Activated naive CD8-positive, alpha-beta T cell treated with anti-CD3 and anti-CD28 coated beads, Interleukin-2, amount 50 U/mL, for 16 hours (primary cell): Measurements from ENCODE around the gene LAMA4.

ENCODE experiments used
- DNase-seq: peaks from one replicate; pipeline ENCODE4 v3.0.0-alpha.2; 2020; ENCODE audit warnings: low read depth, low spot score

Gene LAMA4

DNA sequence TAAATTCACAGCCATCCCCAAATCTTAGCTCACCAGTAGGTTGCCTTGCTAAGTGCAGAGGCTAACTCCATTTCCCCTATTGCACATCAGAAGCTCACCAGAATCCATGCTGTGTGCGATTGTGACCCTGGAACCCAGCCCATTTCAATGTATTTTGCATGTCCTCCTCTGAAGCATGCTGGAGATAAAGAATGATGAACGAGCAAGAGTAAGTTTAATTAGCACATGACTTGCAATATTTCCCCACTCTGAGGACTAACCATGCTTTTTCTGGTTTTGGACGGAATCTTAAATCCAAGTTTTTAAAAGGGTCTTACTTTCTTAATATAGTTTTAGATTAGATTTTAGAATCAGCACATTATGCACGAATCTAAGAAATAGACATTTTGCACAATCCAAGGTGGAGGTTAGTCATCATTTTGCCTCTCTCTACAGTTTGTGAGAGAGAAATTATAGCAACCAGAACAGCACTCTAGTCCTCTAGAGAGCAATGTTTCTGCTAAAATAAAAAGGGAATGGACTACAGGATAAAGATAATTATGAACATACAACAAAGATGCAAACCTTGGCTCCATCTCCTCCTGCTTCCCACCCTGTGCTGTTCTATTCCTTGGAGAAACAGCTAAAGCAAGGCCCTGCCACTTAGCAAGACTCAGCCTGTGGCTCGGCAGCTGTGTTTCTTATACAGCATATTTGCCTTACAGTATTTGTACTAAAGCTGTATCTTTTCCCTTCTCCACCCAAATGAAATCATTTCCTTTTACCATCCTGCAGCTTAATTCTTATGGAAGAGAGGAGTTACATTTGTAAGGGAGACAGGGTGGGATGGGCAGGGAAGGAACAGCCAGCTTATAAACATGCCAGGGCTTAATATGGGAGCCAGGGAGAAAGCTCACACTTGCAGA, 24.9 kb upstream of the LAMA4 start:
- DNase-seq: no peak

DNA sequence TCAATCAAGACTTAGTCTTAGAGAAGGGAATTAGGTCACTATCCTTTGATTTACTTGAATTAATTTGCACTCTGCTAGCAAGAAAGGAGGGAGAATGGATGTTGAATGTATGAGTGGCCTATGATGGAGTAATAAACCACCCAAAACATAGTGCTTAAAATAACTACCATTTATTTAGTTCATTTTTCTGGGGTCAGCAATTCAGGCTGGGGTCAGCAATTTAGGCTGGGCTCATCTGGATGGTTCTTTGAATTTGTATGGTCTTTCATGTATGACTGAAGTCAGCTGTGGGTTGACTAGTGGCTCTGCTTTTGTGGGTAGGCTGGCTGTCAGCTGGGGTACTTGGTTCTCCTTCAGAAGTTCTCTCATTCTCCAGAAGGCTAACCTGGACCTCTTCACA, 21.0 kb upstream of the LAMA4 start:
- no peak for DNase-seq

DNA sequence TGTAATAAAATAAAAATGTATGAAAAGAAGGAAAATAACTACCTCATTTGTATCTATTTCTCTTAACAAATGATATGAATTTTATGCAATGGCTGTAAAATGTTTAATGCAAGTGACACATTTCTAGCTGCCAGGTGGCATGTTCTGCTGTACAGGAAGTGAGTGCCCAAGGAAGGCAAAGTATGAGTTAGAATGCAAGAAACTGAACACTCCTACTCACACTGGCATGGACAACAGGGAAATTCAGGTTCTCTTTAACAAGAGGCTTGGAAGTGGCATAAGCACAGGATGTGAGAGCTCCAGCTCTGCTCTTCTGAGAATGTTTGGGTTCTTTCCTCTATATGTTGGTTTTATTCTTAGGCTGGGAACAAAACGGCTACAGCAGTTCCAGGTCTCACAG, 20.4 kb upstream of the LAMA4 start:
- DNase-seq: no peak

DNA sequence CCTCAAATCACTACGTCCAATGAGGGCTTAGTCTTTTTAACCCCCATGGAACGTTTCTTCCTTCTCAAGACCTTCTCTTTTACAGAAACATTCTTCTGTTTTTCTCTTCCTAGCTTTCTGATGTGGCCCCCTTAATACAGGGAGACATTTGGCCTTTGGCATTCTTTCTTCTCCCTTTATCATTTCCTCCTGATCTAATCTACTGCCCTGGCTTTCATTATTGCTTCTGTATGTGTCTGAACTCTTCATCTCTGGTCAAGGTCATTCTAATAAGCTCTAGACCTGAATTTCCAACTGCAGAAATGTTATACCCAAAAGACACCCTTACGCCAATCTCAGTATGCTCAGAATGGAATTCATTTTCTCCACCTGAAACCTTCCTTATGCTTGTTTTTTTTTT, 18.4 kb upstream of the LAMA4 start:
- DNase-seq: no peak

DNA sequence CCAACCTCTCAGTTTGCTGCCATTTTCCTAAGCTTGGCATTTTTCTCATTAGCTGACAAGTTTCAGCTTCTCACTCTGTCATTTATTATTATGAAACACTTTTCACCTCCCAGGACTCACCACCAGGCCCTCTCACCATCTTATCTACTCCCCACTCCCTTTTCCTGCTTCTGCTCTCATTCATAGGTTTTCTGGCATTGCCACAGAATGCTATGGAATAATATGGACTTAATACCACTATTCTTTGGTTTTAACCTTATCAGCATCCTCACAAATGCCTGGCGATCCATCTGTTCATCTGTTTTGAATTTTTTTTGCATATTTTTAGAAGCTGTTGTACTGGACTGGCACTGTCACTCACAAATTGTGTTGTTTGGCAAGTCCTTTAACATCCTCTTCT, 16.4 kb upstream of the LAMA4 start:
- DNase-seq: no peak

DNA sequence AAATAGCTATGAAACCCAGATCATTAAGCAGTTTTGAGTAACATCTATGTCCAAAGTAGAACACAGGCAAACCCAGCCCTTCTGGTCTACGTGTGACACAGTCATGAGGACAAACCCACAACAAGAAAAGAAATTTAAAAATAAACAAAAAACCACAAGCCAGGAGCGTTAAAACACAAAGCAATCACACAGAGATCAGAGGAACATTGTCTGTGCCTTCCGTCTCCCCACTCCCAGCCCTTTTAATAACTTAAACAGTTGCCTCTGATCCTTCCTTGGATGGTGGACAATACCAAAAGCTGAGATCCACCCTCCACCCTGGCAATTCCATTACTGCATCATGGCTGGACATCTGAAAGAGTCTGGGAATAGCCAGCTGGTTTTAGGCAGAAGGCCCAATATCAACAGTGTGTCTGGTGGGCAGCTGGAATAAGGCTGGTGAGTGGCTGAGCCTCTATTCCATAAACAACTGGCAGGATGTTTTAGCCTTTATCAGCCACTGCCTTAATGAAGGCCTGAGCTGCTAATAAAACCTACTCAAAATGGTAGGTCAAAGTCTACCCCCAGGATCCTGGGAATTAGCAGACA, 15.7 kb upstream of the LAMA4 start:
- DNase-seq: no peak

DNA sequence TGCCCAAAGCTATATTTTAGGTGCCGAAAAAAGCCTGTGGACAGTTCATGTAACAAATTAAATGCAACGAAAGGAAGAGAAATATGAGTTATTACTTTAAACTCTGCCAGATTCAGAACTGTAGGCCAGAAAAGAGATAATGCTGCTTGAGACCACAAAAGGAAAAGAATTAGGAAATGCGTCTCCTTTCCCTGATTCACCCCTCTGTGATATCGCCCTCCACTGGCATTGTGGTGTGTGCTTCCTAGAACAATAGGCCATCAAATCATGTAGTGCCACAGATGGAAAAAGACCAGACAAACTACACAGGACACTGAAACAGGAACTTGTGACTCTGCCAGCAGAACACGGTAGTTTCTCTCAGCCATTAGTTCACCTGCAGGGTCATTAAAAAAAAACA, 14.7 kb upstream of the LAMA4 start:
- DNase-seq: no peak

DNA sequence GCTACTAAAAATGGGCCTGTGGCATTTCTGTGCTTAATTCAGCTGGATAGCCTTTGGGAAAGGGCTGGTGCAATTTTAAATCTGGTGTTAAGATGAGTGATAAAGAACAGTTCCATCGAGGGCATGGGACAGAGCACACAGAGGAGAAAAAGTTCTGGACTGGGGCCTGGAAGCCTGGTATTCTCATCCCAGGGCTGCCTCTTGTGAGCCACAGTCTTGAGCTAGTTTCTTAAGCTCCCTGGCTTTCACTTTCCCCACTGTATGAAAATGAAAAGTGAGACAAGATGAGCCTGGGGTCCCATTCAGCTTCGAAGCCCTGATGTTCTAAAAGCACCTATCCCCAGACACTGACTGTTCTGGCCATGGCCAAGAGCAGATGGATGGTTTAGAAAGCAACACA, 14.3 kb upstream of the LAMA4 start:
- no peak for DNase-seq

DNA sequence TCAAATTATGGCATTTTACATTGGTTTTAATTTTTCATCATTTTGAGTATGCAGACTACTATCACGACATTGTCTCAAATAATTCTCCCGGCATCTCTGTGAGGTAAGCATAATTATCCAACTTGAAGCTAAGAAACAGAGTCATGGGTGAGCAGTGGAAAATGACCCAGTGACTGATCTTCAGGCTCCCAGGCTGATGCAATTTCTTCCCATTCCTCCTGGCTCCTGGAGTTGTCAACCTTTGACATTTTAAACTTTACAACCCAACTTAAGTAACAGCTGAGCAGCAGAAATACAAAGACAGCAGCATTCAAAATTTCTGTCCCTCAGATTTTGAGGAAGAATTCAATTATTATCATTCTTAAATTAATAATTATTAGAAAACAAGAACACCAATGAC, 13.7 kb upstream of the LAMA4 start:
- no peak for DNase-seq

DNA sequence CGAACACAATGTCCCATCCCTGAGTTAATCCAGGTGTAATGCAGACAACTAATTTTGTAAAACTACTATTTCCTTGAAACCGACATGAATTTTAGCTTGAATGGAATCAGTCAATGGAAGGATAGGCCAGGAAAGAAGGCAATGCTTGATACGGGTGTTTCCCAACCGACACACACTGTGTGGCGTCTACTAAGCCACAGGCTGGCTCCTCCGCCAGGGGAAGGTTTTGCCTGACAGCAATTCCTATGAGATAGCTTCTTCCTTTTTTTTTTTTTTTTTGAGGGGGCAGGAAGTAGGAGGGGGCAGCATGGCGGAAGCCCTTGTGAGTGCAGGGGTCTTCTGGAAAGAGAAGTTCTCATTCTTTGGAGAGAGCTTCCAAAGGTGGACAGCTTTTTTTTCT, 12.0 kb upstream of the LAMA4 start:
- no peak for DNase-seq

DNA sequence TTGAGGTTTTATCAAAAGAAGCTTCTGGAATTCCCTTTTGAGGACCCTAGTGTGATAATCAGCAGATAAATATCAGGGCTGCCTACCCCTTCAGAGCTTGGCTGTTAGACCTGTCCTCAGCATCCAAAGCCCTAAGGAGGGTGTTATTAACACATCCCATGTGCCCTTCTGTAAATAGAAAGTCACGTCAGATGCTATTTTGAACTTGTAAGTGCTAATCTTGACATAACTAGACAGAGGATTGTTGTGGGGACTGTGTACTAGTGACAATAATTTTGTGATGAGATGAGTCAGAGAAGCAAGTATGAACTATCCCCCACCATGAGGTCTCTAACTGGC, 4.9 kb upstream of the LAMA4 start:
- DNase-seq: no peak

DNA sequence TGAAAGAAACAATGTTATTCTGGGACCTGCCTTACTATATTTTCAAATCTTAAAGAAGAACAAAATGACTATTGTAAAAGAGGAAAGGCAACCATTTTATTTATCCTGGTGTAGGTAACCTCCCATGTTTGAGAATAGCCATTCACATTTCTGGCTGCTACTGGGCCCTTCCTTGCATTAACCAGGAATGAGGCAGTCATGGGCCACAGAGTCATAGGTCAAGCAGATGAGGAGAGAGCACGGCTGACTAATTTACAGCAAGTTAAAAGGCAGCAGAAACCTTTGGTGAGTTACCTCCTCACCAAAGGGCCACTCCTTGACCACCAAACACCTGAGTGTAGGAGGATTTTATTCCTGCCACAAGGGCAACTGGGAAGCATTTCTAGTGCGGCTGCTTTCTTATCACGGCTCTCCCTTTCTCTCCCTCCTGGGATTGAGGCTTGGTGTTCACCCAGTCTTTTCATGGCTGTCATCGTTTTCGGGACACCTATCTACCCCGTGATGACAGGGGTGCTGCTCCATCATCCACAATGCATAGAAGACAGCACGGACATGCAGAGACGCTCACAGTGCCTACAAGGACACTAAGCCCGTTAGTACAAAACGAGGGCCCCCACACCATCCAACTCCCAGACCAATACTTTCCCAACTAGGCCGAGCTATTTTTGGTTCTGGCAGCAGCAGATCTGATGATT, 4.4 kb upstream of the LAMA4 start:
- no peak for DNase-seq

DNA sequence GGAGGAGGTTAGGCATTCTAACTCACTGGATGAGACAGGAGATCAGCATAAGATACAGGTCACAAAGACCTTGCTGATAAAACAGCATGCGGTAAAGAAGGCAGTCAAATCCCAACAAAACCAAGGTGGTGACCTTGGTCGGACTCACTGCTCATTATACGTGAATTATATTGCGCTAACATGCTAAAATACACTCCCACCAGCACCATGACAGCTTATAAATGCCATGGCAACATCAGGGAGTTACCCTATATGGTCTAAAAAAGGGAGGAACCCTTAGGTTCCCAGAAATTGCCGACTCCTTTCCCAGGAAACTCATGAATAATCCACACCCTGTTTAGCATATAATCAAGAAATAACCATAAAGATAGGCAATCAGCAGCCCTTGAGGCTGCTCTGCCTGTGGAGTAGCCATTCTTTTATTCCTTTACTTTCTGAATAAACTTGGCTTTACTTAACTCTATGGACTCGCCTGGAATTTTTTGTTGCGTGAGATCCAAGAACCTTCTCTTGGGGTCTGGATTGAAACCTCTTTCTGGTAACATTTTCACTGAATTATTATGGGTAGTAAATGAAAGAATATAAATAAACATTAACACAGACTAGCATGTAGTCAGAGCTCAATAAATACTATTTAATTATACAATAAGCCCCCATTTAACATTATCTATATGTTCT, 3.0 kb upstream of the LAMA4 start:
- DNase-seq: no peak

DNA sequence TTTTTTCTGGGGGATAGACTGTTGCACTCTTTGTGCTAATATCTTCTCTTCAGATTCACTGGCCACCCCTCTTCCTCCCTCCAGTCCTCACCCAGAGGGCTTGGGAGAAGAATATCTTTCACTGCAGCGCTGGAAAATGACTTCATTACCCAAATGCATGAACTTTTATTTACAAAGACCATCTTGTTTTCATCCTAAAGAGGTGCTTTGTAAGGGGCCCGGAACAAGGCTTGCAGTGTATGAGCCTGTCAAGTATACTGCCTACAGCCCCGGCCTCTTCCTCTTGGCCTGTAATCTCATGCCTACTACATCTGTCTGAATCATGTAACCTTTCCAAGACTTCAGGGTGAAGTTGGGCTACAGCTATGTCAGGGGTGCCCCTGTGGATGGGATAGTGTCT, 554 bp upstream of the LAMA4 start:
- DNase-seq: no peak

DNA sequence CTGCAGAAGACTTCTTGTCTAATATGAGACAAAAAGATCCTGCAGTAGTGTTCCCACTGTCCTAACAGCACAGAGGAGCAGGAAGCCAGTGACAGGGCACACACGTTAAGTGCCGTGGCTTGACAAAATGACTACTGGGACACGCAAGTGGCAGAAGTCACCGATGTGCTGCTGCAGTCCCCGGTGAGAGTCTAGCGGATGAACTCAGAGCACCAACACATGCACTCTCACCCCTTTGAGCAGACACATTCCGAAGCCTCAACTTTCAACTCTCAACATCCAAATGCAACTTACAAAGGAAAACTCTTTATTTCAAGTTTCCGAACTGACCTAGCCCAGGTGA, 898 bp downstream of the LAMA4 start:
- DNase-seq: no peak

DNA sequence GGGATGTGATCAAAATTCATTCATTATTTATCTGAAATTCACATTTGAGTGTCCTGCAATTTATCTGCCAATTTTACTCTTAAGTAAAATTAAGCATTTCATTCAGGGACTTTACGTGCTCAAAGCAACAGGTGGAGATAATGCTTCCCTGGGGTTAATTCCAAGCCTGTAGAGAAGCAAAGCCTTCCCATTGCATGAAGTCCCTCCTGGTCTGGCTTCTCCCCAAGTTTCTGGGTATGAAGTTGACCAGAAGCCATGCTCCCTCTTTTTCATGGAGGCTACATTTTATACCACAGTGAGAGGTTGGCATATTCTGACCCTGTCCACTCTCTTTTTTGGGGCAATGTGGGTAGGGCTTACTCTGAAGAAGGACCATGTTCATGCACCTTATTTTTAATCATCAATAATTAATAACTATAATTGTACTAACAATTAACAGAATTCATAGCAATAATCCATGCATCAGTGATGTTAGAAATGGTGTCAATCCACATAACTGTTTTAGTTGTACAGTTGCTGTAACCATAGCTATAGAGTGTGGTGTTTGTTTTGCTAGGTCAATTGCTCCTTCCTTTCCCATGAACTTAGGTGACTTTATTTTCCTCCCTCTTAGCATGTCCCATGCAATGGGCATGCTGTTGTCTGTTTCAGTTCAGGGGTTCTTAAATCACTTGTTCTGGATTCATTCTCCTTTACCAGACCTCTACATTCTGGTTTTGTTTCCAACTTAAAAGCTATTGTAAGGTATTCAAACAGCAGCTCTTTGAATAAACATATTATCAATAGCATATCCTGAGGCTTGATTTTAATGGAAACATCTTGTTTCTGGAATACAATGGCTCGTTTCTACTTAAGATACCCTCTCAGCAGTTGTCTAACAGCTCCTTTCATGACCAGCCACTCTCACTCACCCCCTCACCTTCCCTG, 1.5 kb downstream of the LAMA4 start:
- no peak for DNase-seq

DNA sequence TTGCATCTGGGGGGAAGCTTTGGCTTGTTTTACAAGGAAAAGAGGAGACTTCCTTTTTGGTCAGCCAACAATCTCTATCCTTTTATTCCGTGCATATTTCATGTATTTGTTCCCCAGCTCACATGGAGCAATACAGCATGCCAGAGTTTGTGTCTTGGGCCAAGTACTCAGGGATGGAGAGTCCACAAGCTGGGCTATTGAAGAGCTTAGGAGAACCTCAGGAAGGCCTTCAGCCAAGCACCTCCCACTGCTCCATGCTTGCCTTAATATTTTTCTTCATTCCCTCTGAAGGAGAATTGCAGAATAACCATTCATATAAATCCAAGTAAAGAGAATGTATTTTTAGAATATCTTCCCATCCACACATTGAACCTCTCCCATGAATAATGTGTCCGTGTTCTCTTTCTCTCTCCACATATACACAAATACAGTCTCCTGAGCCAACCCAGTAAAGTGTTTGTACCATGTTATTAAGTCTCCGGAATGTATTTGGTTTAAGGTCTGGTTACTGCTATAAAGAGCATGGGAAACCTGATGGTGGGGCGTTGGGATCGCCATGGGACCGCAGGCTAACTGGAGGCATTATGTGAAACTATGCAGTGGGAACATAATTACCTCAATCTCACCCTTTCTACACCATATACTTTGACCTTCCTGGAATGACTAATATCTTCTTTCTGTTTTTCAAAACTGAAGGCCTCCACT, 3.0 kb downstream of the LAMA4 start:
- no peak for DNase-seq

DNA sequence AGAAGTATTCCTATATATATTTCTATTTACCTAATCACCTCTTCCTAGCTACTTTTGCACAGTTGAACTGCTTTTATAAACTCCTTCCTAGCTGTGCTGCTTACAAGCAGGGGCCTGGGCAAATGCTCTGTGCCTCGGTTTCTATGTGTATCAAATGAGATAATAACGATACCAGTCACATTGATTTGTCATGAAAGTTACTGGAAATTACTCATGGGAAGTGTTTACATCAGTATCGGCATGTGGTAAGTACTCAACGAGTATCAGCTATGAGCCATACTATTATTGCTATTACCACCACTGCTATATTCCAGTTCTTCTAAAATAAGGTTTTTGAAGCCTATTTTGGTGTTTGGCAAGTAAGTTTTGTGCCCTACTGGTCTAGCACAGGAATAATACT, 4.9 kb downstream of the LAMA4 start:
- DNase-seq: no peak

DNA sequence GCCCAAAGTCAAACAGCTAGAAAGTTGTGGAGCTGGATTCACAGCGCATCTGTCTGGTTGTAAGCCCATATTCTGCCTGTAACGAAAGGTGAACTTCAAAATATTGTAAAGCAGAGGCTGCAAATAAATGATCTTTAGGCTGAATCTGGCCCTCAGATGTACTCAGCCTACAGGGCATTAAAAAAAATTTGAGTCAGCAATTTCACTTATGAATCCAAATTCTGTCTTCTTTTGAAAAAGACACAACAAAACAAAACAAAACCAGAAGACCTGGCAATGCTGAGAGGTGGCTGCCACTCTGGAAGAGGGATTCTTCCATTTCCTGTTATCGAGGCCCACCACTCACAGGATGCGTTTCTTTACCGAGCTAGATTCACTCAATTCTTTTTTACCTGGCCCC, 7.1 kb downstream of the LAMA4 start:
- DNase-seq: no peak

DNA sequence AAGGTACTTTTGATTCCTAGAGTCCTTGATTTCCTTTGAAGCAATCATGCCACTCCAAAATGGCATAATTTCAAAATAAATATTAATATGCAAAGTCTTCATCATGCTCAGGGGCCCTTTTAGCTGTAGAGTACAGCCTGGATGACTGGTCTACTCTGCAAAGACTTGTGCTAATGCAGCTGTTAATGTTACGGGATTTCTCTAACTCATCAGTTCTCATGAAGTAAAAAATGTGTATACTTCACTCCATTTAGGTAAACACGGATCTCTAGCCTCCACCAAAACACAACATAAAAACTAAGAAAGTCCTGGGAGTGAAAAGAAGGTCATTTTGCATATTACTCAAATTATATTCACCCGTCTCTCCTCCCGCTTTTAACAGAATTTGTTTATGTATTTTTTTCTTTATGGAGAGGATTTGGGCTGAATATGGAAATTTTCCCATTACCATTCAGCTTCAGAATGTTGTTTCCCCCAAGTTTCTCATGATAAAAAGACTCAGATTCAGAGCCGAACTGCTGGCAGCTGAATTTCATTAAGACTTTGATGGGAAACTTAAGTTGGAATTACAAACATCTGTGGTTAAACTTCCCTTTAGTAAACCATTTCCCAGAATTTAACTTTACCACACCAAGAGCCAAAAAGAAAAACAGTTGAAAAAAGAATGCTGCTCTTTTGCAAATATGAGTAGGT, 8.7 kb downstream of the LAMA4 start:
- DNase-seq: no peak
